ENCODE data around the gene MYO1F.
"Not testable (repeated sequence)": the region's sequence is repeated elsewhere in the genome, so short reads cannot be mapped to it uniquely, and the experiment has no call there.

MYO1F gene

DNA sequence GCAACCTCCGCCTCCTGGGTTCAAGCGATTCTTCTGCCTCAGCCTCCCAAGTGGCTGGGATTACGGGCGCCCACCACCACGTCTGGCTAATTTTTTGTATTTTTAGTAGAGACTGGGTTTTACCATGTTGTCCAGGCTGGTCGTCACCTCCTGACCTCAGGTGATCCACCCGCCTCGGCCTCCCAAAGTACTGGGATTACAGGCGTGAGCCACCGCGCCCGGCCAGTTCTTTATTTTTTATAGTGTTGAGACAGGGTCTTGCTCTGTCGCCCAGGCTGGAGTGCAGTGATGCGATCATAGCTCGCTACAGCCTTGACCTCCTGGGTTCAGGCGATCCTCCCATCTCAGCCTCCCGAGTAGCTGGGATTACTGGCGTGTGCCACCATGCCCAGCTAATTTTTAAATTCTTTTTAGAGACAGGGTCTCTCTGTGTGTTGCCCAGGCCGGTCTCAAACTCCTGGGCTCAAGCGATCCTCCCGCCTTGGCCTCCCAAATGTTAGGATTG, 62.7 kb downstream of the MYO1F start:
- not testable (repeated sequence) for DNase-seq

DNA sequence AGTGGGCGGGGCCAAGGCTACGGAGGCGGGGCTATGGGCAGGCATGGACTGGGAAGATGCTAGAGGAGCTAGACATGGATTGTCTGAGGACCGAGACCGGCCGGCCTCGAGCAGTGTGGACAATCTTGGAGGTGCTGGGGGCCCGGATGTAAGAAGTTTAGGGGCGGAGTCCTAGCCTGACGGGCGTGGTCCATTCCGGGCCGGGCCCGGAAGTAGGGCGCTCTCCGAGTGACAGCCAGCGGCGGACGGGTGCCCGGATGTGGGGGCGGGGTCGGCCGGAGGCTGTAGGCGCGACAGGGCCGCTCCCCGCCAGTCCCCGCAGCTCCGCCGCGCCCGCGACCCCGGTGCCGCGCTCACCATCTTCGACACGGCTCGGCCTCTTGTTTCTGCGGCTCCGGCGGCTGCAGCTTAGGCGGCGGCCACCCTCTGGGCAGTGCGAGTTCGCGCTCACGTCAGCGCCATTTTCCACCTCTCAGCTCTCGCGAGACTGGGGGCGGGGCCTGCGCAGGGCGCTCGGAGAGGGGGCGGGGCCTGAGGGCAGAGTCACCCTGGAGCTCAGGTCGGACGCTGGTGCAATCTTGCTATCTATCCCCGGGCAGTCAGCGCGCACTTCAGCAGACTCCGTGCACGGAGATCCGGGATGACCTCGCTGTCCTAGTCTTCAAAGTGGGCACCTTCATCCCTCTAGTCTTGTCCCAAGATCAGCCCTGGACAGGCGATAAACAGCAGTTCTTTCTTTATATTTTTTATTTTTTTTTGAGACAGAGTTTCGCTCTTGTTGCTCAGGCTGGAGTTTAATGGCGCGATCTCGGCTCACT, 63.3 kb downstream of the MYO1F start, which contains the start of gene ZNF414:
Gene ZNF414, minus strand, starts transcription at position 481 of the 818 bp plus-strand sequence. Its CDS starts 121 bp downstream, at position 360.
- peak; percentile 99 for DNase-seq

GRCh38 chr19:8513036-8513686, 64.1 kb downstream of the MYO1F start:
- no peak for DNase-seq

- DNase-seq: no peak
These were observed 64.9 kb downstream of the MYO1F start for GRCh38 chr19:8512115-8512967.

- no peak for DNase-seq
These were observed 65.6 kb downstream of the MYO1F start for GRCh38 chr19:8511573-8512101.

DNA sequence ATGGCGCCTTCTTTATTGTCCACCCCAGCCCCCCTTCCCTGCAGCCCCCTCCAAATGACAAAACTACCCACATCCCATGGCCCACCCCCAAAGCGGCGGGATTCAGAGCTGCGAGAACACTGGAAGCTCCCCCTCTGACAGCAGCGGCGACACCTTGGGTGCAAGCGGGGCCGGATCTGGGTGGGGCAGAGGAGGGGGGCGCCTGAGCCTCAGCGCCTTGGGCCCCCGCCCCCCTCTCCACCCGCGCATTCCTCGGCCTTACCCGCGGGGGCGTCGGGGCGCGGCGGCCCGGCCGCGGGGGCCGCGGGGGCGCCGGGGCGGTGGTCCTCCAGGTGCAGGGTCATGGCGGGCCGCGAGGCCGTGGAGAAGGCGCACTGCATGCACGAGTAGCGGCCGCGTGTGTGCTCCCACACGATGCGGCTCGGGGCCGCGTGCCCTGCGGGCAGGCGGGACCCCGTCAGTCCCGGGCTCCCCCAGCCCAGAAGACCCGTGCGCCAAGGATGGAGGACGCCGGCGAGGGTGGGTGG, 66.6 kb downstream of the MYO1F start:
- no peak for DNase-seq

DNA sequence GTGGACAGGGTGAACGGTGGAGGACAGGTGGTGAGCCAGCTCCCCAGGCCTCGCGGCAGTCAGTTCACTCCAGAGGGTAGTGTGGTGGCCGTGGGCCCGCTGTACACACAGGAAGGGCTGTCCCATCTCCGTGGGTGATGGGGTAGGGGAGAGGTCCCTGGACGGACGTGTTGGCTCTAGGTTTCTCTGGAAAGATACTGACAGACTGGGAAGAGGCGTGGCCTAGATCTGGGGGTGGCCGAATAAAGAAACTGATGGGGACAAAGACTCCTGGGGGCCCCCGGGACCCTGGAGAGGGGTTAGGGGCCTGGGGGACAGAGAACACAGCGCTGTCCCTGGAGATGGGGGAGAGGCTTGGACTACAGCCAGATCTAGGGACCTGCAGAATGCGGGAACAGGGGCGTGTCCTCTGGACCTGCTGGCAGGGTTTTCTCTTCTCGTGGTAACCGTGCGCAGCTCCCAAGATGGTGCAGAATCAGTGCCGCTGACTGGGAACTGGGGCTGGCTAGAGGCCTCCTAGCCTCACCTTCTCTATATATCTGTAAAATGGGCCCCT, 70.8 kb downstream of the MYO1F start:
- DNase-seq: no peak

DNA sequence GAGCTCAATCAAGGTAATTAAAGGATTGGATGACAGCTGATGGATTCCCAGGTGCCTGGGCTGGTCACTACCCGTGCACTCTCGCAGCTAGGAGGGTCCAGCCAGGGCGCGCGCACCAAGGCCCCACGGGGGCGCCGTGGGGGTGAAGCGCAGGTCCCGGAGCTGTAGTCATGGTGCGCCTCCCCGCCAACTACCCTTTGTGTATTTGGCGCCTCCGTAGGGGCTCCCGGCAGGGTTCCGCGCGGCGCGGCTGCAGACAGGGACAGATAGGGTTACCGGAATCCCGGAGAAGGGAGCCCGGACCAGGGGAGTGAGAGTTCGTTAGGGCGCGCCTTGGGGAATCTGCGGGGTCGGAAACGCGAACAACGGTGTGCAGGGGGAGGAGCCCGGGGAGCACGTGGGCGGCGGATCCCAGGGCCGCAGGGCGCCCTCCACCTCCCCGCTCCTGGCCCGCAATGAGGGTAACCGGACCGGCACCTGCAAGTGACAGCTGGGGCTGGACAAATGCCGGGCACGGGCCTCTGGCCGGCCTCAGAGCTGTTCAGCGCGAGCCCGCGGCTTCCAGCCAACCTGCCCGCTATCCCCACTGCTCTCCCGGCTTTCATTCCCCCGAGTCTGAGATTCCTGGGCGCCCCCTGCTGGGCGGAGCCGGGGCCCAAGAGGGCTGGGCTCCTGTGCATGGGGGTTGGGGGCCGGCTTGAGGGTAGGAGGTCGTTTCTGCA, 71.4 kb downstream of the MYO1F start:
- peak; percentile 79 for DNase-seq

- DNase-seq: no peak
These were observed 72.3 kb downstream of the MYO1F start for GRCh38 chr19:8504919-8505318.

GRCh38 chr19:8504171-8504570, 73.1 kb downstream of the MYO1F start:
- no peak for DNase-seq

- no peak for DNase-seq
These were observed 73.7 kb downstream of the MYO1F start for GRCh38 chr19:8503510-8503909.

DNA sequence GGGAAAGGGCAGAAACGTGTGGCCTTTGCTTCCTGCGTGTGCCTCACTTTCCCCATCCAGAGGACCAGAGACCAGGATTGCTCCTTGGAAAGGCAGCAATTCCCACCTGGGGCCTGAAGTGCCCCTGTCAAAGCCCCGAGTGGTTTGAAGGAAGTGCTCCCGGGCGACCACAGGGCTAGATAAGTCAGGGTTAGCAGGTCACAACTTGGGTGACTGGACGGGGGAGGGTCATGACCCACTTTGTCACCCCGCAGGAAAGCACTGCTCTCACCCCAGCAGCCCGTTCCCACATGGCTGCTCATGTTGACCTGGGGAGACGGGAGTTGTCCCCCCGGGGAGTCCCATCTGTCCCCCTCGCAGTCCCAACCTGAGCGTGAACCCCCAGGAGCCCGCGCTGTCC, 75.3 kb downstream of the MYO1F start:
- no peak for DNase-seq

GRCh38 chr19:8501516-8501915, 75.7 kb downstream of the MYO1F start:
- no peak for DNase-seq

GRCh38 chr19:8500158-8500557, 77.1 kb downstream of the MYO1F start:
- DNase-seq: no peak

- DNase-seq: no peak
These were observed 78.0 kb downstream of the MYO1F start for GRCh38 chr19:8499048-8499833.

DNA sequence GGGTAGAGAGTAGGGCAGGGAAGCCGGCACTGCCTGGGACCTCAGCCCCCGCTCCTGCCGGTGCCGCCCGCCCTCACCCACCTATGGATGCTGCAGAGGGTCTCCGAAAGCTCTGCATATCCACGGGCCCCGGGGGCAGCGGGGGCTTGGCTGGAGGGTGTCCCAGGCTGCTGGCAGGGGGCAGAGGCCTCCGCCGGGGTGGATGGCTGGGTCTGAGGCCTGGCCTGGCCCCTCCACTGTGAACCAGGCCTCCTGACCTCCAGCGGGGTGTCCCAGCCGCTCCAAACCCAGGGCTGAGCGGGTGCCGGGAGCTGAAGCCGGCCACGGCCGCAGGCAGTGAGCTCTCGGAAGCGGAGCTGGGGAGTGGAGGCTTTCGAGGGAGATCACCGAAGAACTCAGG, 78.9 kb downstream of the MYO1F start:
- DNase-seq: no peak

- no peak for DNase-seq
These were observed 83.1 kb downstream of the MYO1F start for GRCh38 chr19:8494158-8494557.

DNA sequence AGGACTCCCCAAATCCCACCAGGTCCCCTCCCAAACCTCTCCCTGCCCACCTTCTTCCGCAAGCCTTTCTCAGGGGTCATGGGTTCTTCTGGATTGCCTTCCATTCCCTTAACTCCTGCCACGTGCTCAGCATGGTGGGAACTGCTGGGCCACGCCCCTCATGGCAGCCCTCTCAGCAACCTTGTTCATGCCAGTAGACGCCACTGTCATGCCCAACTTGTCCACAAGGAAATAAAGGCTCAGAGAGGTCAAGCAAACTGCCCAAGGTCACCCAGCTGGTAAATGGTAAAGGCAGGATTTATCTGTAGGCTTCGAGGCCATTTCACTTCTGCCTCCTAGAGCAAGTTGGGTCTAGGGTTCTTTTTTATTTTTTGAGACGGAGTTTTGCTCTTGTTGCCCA, 85.7 kb downstream of the MYO1F start:
- no peak for DNase-seq

GRCh38 chr19:8490873-8491272, 86.4 kb downstream of the MYO1F start:
- no peak for DNase-seq

DNA sequence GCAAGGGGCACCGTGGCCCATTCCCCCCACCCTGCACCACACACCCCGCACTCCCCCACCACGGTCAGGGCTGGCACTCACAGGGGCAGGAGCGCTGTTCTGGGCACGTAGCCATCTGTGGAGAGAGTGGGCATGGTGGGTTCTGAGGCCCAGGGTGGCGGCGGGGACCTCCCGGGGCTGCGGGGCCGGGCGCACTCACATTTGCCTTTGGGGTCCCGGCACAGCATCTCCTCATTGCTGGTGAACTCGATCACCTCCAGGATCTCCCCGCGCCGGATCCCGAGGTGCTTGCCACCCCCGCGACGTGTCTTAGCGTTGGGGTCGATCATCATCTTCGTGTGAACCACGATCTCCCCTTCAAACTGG, 86.9 kb downstream of the MYO1F start:
- DNase-seq: no peak
